HFF-Myc (cell line): ENCODE measurements around the gene ANKRD12.

Source experiments
- DNase-seq: peaks from one replicate; pipeline ENCODE4 v3.0.0-alpha.2; 2011; ENCODE audit warnings: low read depth; ENCODE audit errors: extremely low read depth
- H3K4me3 ChIP-seq: replicated peaks from 2 replicates; pipeline ENCODE4 v1.5.1; 2011; ENCODE audit warnings: low read depth, mild to moderate bottlenecking, control low read depth, low read length
- TF ChIP-seq, protein P1 (sequence below): IDR thresholded peaks from 2 replicates; pipeline ENCODE4 v1.5.1; 2012; ENCODE audit warnings: mild to moderate bottlenecking, low read depth, low read length, control low read depth; ENCODE audit errors: missing control alignments

ANKRD12 gene

DNA sequence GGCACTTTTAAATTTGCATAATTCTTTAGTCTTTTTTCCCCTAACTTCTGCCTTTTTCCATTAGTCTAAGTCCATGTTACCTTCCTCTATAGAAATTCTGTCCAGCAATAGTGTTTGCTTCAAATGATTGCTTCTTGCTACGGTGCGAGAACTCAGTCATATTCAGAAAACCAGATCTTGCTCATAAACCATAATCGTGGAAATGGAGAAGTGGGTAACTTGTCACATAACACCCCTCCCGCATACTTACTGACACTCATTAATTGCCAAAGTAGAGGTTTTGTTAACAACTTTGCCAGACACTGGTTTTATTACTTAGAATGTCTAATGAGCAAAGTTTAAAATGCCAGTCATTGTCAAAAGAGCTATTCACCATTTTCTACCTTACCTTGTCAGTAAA is 103.7 kb downstream of the ANKRD12 start:
- TF ChIP-seq, protein P1, sequence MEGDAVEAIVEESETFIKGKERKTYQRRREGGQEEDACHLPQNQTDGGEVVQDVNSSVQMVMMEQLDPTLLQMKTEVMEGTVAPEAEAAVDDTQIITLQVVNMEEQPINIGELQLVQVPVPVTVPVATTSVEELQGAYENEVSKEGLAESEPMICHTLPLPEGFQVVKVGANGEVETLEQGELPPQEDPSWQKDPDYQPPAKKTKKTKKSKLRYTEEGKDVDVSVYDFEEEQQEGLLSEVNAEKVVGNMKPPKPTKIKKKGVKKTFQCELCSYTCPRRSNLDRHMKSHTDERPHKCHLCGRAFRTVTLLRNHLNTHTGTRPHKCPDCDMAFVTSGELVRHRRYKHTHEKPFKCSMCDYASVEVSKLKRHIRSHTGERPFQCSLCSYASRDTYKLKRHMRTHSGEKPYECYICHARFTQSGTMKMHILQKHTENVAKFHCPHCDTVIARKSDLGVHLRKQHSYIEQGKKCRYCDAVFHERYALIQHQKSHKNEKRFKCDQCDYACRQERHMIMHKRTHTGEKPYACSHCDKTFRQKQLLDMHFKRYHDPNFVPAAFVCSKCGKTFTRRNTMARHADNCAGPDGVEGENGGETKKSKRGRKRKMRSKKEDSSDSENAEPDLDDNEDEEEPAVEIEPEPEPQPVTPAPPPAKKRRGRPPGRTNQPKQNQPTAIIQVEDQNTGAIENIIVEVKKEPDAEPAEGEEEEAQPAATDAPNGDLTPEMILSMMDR = no peak
- no peak overlapping the region for H3K4me3 ChIP-seq
- no peak for DNase-seq

DNA sequence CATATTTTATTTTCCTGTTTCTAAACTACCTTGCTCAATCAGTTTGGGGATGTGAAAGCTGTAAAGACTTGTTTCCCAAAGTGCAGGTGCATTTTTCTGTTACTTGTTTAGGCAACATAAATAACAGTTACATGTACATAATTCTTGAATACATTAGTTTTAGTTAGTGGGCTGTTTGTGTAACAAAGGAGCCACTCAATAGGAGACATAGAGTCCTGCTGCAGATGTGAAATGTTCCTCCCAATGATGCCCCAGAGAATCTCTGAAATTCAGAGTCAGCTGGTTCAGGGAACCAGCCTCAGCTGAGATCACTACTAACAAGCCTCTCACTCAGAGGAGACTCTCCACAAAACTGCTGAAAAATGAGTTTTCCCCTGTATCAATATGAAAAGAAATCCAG is 106.4 kb downstream of the ANKRD12 start:
- DNase-seq = no peak

GRCh38 chr18:9244376-9244775 is 107.8 kb downstream of the ANKRD12 start:
- no peak overlapping the region for H3K4me3 ChIP-seq
- TF ChIP-seq, protein P1 = no peak
- no peak for DNase-seq

More for the DNA sequence above, 106.4 kb downstream of the ANKRD12 start:
- H3K4me3 ChIP-seq = no peak overlapping the region
- TF ChIP-seq, protein P1 = no peak

GRCh38 chr18:9248661-9249060 is 112.1 kb downstream of the ANKRD12 start:
- TF ChIP-seq, protein P1 = no peak
- DNase-seq = no peak
- H3K4me3 ChIP-seq = no peak overlapping the region

DNA sequence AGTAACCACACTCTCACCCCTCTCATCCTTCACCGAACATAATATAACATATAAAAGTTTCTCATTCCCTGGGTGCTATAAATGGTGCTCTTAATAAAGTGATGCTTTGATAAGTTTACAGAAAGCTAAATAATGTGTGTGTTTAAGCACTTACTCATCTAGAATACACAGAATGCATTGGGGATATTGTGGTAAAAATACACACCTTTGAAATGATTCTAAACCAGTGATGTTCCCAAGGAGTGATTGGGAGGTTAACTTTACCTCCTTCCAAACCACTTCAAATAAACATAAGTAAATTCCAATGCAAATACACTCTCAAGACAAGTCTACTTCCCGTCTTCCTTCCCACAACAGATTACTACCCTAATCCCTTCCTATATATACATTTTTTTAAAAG is 112.7 kb downstream of the ANKRD12 start:
- no peak for DNase-seq
- TF ChIP-seq, protein P1 = no peak
- H3K4me3 ChIP-seq = no peak overlapping the region

DNA sequence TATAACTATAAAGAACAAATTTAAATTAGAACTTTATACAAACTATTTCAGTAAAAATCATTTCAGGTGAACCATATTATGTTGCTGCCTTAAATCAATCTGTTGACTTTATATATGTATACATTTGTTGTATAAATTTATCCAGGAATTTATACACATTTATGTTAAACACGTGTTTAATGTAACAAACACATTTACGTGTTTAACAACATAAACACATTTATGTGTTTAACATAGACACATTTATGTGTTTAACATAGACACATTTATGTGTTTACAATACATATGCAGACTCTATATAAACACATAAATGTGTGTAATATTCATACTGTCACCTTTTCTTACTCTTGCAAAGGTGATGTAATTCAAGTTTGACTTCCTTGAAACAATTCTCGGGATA is 122.6 kb downstream of the ANKRD12 start:
- TF ChIP-seq, protein P1 = no peak
- H3K4me3 ChIP-seq = no peak overlapping the region
- no peak for DNase-seq
